H1 (cell line): ENCODE results near the gene PTS. TPM values are rescaled to one million over a fixed set of nuclear protein-coding genes. Genes with fewer than 3 reads are reported as not detected.

Experiments
- CTCF ChIA-PET: fragments of 300-600 bp; sonication (Branson Sonifier 250); formaldehyde crosslinking; loops from one replicate; lab custom pipeline; 2021; ENCODE audit not compliant: partially characterized antibody; lab: Charles Lee
- POLR2A ChIA-PET: fragments of 300-600 bp; sonication (Branson Sonifier 250); formaldehyde crosslinking; loops from one replicate; lab custom pipeline; 2021; ENCODE audit warnings: inconsistent platforms; ENCODE audit not compliant: partially characterized antibody; lab: Charles Lee
- DNase-seq, 2 experiments: peaks; one replicate each; pipeline versions ENCODE4 v3.0.0 to v3.0.0-alpha.2; 2010 to 2022; ENCODE audit warnings: low spot score in 2 of 2, low read depth in 1 of 2, mixed read lengths in 1 of 2
- FAIRE-seq: peaks from 2 replicates; lab custom pipeline; 2011; peaks lifted over from hg19 to GRCh38; lab: Jason Lieb, UNC
- H2AFZ ChIP-seq: 2 replicates; pipeline ENCODE4 v1.8.1; 2012; ENCODE audit warnings: low read length, inconsistent platforms
- H2AK5ac ChIP-seq: 2 replicates; pipeline ENCODE4 v1.6.1; 2013; ENCODE audit warnings: low read depth, low read length
- H2BK120ac ChIP-seq: replicated peaks from 2 replicates; pipeline ENCODE3; 2013; ENCODE audit warnings: low read depth, low read length, inconsistent platforms
- H2BK12ac ChIP-seq: 2 replicates; pipeline ENCODE4 v1.6.1; 2013; ENCODE audit warnings: low read depth, low read length
- H2BK15ac ChIP-seq: 2 replicates; pipeline ENCODE4 v1.6.1; 2013; ENCODE audit warnings: low read length
- H2BK20ac ChIP-seq: 2 replicates; pipeline ENCODE4 v1.6.1; 2013; ENCODE audit warnings: low read length
- H2BK5ac ChIP-seq: 2 replicates; pipeline ENCODE4 v1.6.1; 2013; ENCODE audit warnings: low read depth, low read length
- H3K14ac ChIP-seq: 2 replicates; pipeline ENCODE4 v1.6.1; 2013; ENCODE audit warnings: inconsistent platforms; ENCODE audit not compliant: insufficient read length
- H3K18ac ChIP-seq: 2 replicates; pipeline ENCODE4 v1.6.1; 2013; ENCODE audit warnings: low read length; ENCODE audit errors: extremely low read depth
- H3K23ac ChIP-seq: 2 replicates; pipeline ENCODE4 v1.6.1; 2013; ENCODE audit warnings: inconsistent platforms; ENCODE audit not compliant: insufficient read length
- H3K23me2 ChIP-seq: 2 replicates; pipeline ENCODE4 v1.6.1; 2013; ENCODE audit warnings: low read depth, low read length
- H3K27ac ChIP-seq: 2 replicates; pipeline ENCODE4 v1.6.1; 2011; ENCODE audit warnings: low read depth, low read length, inconsistent platforms
- H3K27me3 ChIP-seq, 4 experiments: replicated peaks in 1 of 4; 1 replicate in 1 of 4; 2 replicates in 3 of 4; pipeline versions ENCODE4 v1.6.1 to v1.8.1; 2011 to 2013; ENCODE audit warnings: low read length in 3 of 4, mild to moderate bottlenecking in 3 of 4, inconsistent platforms in 2 of 4, mixed read lengths in 2 of 4, moderate library complexity in 1 of 4; ENCODE audit not compliant: control insufficient read depth in 3 of 4, insufficient read depth in 3 of 4; ENCODE audit errors: extremely low read depth in 1 of 4
- H3K36me3 ChIP-seq, 4 experiments: 2 replicates each; pipeline versions ENCODE4 v1.6.1 to v1.8.1; 2011 to 2013; ENCODE audit warnings: mild to moderate bottlenecking in 4 of 4, low read length in 3 of 4, moderate library complexity in 2 of 4, control low read depth in 1 of 4, inconsistent platforms in 1 of 4; ENCODE audit not compliant: insufficient read depth in 4 of 4, control insufficient read depth in 2 of 4
- H3K4ac ChIP-seq: replicated peaks from 2 replicates; pipeline ENCODE3; 2013; ENCODE audit warnings: low read length, low read depth, mixed read lengths, inconsistent platforms; ENCODE audit not compliant: insufficient read length
- H3K4me1 ChIP-seq, 4 experiments: replicated peaks in 1 of 4; 1 replicate in 1 of 4; 2 replicates in 3 of 4; pipeline versions ENCODE4 v1.6.1 to v1.8.1; 2011 to 2013; ENCODE audit warnings: low read length in 3 of 4, inconsistent platforms in 2 of 4, mixed read lengths in 1 of 4; ENCODE audit not compliant: insufficient read depth in 4 of 4, control insufficient read depth in 3 of 4
- H3K4me2 ChIP-seq, 2 experiments: 2 replicates each; pipeline versions ENCODE4 v1.6.1 to v1.8.1; 2011 to 2013; ENCODE audit warnings: low read depth in 2 of 2, low read length in 2 of 2, control low read depth in 1 of 2, inconsistent platforms in 1 of 2, mild to moderate bottlenecking in 1 of 2; ENCODE audit not compliant: insufficient read depth in 1 of 2
- H3K4me3 ChIP-seq, 4 experiments: fragments of 200-600, 300-600 bp in 1 of 4; sonication (generic), shearing (Covaris generic), sonication (Bioruptor Twin) in 1 of 4; 2 replicates each; pipeline versions ENCODE4 v1.5.1 to v1.8.1; 2011 to 2016; ENCODE audit warnings: low read length in 4 of 4, low read depth in 3 of 4, control low read depth in 2 of 4, inconsistent platforms in 2 of 4, mild to moderate bottlenecking in 2 of 4, mixed read lengths in 1 of 4, moderate library complexity in 1 of 4; ENCODE audit not compliant: insufficient read depth in 2 of 4; ENCODE audit errors: extremely low read depth in 1 of 4
- H3K56ac ChIP-seq: replicated peaks from 2 replicates; pipeline ENCODE3; 2013; ENCODE audit warnings: low read depth, mild to moderate bottlenecking, mixed read lengths, low read length, inconsistent platforms; ENCODE audit not compliant: insufficient read length
- H3K79me1 ChIP-seq: 2 replicates; pipeline ENCODE4 v1.6.1; 2013; ENCODE audit warnings: low read depth, low read length, control low read depth
- H3K79me2 ChIP-seq, 2 experiments: 2 replicates each; pipeline versions ENCODE4 v1.6.1 to v1.8.1; 2012 to 2013; ENCODE audit warnings: low read length in 2 of 2, mild to moderate bottlenecking in 2 of 2, inconsistent platforms in 1 of 2; ENCODE audit not compliant: insufficient read depth in 2 of 2, control insufficient read depth in 1 of 2
- H3K9ac ChIP-seq, 4 experiments: replicated peaks in 1 of 4; 1 replicate in 1 of 4; 2 replicates in 3 of 4; pipeline versions ENCODE4 v1.6.1 to v1.8.1; 2011 to 2013; ENCODE audit warnings: low read depth in 3 of 4, low read length in 3 of 4, control low read depth in 2 of 4, mild to moderate bottlenecking in 2 of 4, moderate library complexity in 2 of 4, inconsistent platforms in 1 of 4; ENCODE audit errors: extremely low read depth in 1 of 4
- H3K9me3 ChIP-seq, 2 experiments: 2 replicates each; pipeline versions ENCODE4 v1.6.1 to v1.8.1; 2012 to 2013; ENCODE audit warnings: mild to moderate bottlenecking in 2 of 2, moderate library complexity in 2 of 2, control low read depth in 1 of 2, inconsistent platforms in 1 of 2, low read depth in 1 of 2, low read length in 1 of 2, mixed read lengths in 1 of 2; ENCODE audit not compliant: insufficient read depth in 2 of 2
- H4K20me1 ChIP-seq, 2 experiments: replicated peaks in 1 of 2; 2 replicates each; pipeline versions ENCODE3 to v1.8.1; 2011 to 2013; ENCODE audit warnings: inconsistent platforms in 2 of 2, low read length in 2 of 2, mild to moderate bottlenecking in 1 of 2; ENCODE audit not compliant: insufficient read depth in 2 of 2, control insufficient read depth in 1 of 2
- H4K5ac ChIP-seq: 2 replicates; pipeline ENCODE4 v1.6.1; 2013; ENCODE audit warnings: low read length, low read depth, mixed read lengths, inconsistent platforms; ENCODE audit not compliant: insufficient read length
- H4K8ac ChIP-seq: 2 replicates; pipeline ENCODE4 v1.8.0; 2013; ENCODE audit warnings: mild to moderate bottlenecking, moderate library complexity, low read length, inconsistent platforms; ENCODE audit not compliant: insufficient read depth; ENCODE audit errors: extremely low read depth
- H4K91ac ChIP-seq: replicated peaks from 2 replicates; pipeline ENCODE3; 2013; ENCODE audit warnings: low read length, mixed read lengths, inconsistent platforms; ENCODE audit not compliant: insufficient read length
- ASH2L ChIP-seq: fragments of 200-600, 300-600 bp; sonication (generic); IDR thresholded peaks from one replicate; pipeline ENCODE4 v1.7.1; 2017; ENCODE audit warnings: low read length
- JUN ChIP-seq: IDR thresholded peaks from 2 replicates; pipeline ENCODE4 v1.6.1; 2011; ENCODE audit warnings: low read depth, mild to moderate bottlenecking, improper control_type of control experiment, low read length
- KDM4A ChIP-seq: IDR thresholded peaks from one replicate; pipeline ENCODE4 v1.7.1; 2012; ENCODE audit warnings: low read depth, mild to moderate bottlenecking, moderate library complexity, low read length, inconsistent platforms; ENCODE audit not compliant: severe bottlenecking
- RBBP5 ChIP-seq: IDR thresholded peaks from 2 replicates; pipeline ENCODE4 v1.7.1; 2012; ENCODE audit warnings: low read depth, mild to moderate bottlenecking, inconsistent platforms, low read length, moderate library complexity, borderline replicate concordance
- RNF2 ChIP-seq: fragments of 200-900, 300-1000 bp; sonication (generic); IDR thresholded peaks from 2 replicates; pipeline ENCODE4 v1.7.1; 2016; ENCODE audit warnings: borderline replicate concordance, low read depth, mild to moderate bottlenecking, antibody characterized with exemption, low read length; ENCODE audit not compliant: poor library complexity, severe bottlenecking; ENCODE audit errors: missing control alignments
- RXRA ChIP-seq: IDR thresholded peaks from 2 replicates; pipeline ENCODE4 v1.6.1; 2011; ENCODE audit warnings: low read depth, mild to moderate bottlenecking, low read length, moderate library complexity; ENCODE audit not compliant: insufficient read depth
- TBP ChIP-seq: IDR thresholded peaks from 2 replicates; pipeline ENCODE4 v1.6.1; 2011; ENCODE audit warnings: low read depth, low read length, improper control_type of control experiment
- WGBS, 2 experiments: shearing (Covaris generic) in 1 of 2; methylation state at CpG; one replicate each; pipeline versions ENCODE4 v1.1.6 to v1.1.7; 2013 to 2015; ENCODE audit warnings: low lambda C conversion rate in 2 of 2, mixed read lengths in 2 of 2, inconsistent platforms in 1 of 2, low coverage in 1 of 2, missing lambda C conversion rate in 1 of 2; ENCODE audit not compliant: insufficient replicate concordance in 2 of 2, insufficient coverage in 1 of 2, insufficient read length in 1 of 2; ENCODE audit errors: extremely low coverage in 1 of 2, missing lambda C conversion rate in 1 of 2; 5-methylcytosine and 5-hydroxymethylcytosine counted together
- long read RNA-seq, 2 experiments: library from RNA in 1 of 2; library from capped mRNA in 1 of 2; stranded (forward); transcript quantifications; one replicate each; pipeline ENCODE4 v2.0.0, GENCODE V29; 2021; ENCODE audit warnings: inconsistent platforms in 1 of 2
- polyA minus RNA-seq, 3 experiments: library from RNA; depleted of rRNA, polyadenylated mRNA; stranded (reverse); fragments of >200 nt; gene quantifications; 1 replicate in 2 of 3; 2 replicates in 1 of 3; pipeline ENCODE4 v1.2.3, GENCODE V29; 2011
- polyA plus RNA-seq, 7 experiments: library from polyadenylated mRNA; depleted of rRNA in 3 of 7; stranded (reverse) in 5 of 7; unstranded in 2 of 7; fragments of >200 nt in 5 of 7; fragments of 200-250 nt in 2 of 7; gene quantifications; 1 replicate in 5 of 7; 2 replicates in 1 of 7; 4 replicates in 1 of 7; pipeline versions ENCODE4 v1.2.1 to v1.2.3, GENCODE V29; 2011 to 2013; ENCODE audit warnings: missing spikeins in 2 of 7, mixed read lengths in 2 of 7
- total RNA-seq: library from RNA; stranded (reverse); fragmentation: NEBNext Ultra II Directional; extraction: Animal tissue kit (Norgen Biotek cat#: 25700); gene quantifications from 2 replicates; pipeline ENCODE4 v1.2.1, GENCODE V29; 2021

The PTS gene
- total RNA-seq: 25.5 and 25.9 TPM in 2 replicates
- polyA plus RNA-seq (2011; rRNA removed): 11.6 and 18.3 TPM in 2 replicates
- 23.2 TPM for polyA plus RNA-seq (2011; cell fraction: cytosol; rRNA removed)
- polyA plus RNA-seq (2011; cell fraction: nucleus; rRNA removed): 6.1 TPM
- 14.8 to 24.2 TPM (median 16.3 TPM) in 4 replicates for polyA plus RNA-seq (2012, experiment 1 of 2)
- 20.5 TPM for polyA plus RNA-seq (2012, experiment 2 of 2)
- polyA plus RNA-seq (2013, experiment 1 of 2): 31.5 TPM
- 30.7 TPM for polyA plus RNA-seq (2013, experiment 2 of 2)
- polyA minus RNA-seq (2011; rRNA and poly(A)+ RNA removed): 3.2 and 6.6 TPM in 2 replicates
- polyA minus RNA-seq (2011; cell fraction: cytosol; rRNA and poly(A)+ RNA removed): 9.0 TPM
- 15.9 TPM for polyA minus RNA-seq (2011; cell fraction: nucleus; rRNA and poly(A)+ RNA removed)
- long read RNA-seq, experiment 1, transcript PTS-201 (6 exons, 935 nt): major isoform, 10 of 16 reads
- long read RNA-seq, experiment 1, partial matches to known transcripts: 3 of 16 reads
- long read RNA-seq, experiment 1, other reads (novel, unspliced or antisense): 3 of 16 reads
- long read RNA-seq, experiment 2, transcript PTS-201 (6 exons, 935 nt): major isoform, 22 of 24 reads
- long read RNA-seq, experiment 2, partial matches to known transcripts: 1 of 24 reads
- long read RNA-seq, experiment 2, other reads (novel, unspliced or antisense): 1 of 24 reads

- FAIRE-seq: no peak
- H4K5ac ChIP-seq: peak within 1 kb of the TSS; percentile 99
- H2BK12ac ChIP-seq: peak within 1 kb of the TSS; percentile 97; the same call in 1 of the 2 replicates
- no peak for TF ChIP-seq RXRA
- TF ChIP-seq ASH2L: peak; percentile 83
- no peak for TF ChIP-seq JUN
- peak; percentile 90; the same call in 1 of the 2 replicates for TF ChIP-seq RBBP5
- peak; percentile 39; the same call in 1 of the 2 replicates for TF ChIP-seq TBP
- TF ChIP-seq RNF2: no peak
- TF ChIP-seq KDM4A: peak; percentile 95
These were observed at the start of gene PTS for GRCh38 chr11:112226062-112226830. Gene PTS (plus strand): TSS chr11:112226428. CDS start chr11:112226444, 16 bp downstream.

More at GRCh38 chr11:112226062-112226830, at the start of gene PTS:
- Histone ChIP-seq H3K27ac (peak within 1 kb of the TSS; percentile 91), H3K36me3 (peaks cover 0 to 24% (median 9%) of the 10 kb centered on the region in 4 experiments; a peak in 4 of 8 replicates), H2BK5ac (peak within 1 kb of the TSS; percentile 99), H3K4me3 (peak within 1 kb of the TSS; percentile 79 to 89 (median 86)), H3K4me2 (peak within 1 kb of the TSS; percentile 90 to 98), H3K4me1 (no peaks in the 10 kb centered on the region; a peak in 1 of 7 replicates), H3K9ac (peak within 1 kb of the TSS; percentile 77 to 90 (median 88)), H3K9me3 (no peaks in the 10 kb centered on the region), H2AFZ (peak within 1 kb of the TSS; percentile 89), H4K8ac (peak within 1 kb of the TSS; percentile 87; the same call in 1 of the 2 replicates), H3K23me2 (peaks cover 8% of the 10 kb centered on the region), H2BK20ac (no peak within 1 kb of the TSS), H3K27me3 (0 out of 7 replicates have a peak, but pooled peaks cover 0 to 4% (median under 1%) of the 10 kb centered on the region in 4 experiments), H3K14ac (no peak within 1 kb of the TSS), H4K20me1 (no peaks in the 10 kb centered on the region), H2BK120ac (no peak within 1 kb of the TSS), H2AK5ac (no peak within 1 kb of the TSS), H3K56ac (peak within 1 kb of the TSS; percentile 90), H4K91ac (peak within 1 kb of the TSS; percentile 100), H3K23ac (no peak within 1 kb of the TSS), H3K79me1 (no peaks in the 10 kb centered on the region; the same call in 1 of the 2 replicates), H2BK15ac (peak within 1 kb of the TSS; percentile 99; the same call in 1 of the 2 replicates), H3K4ac (peak within 1 kb of the TSS; percentile 91), H3K79me2 (peaks cover 0 to 22% of the 10 kb centered on the region in 2 experiments; a peak in 2 of 4 replicates), H3K18ac (peak within 1 kb of the TSS; percentile 100)
- ChIA-PET POLR2A (interaction anchor here (1.0 to 1.7 kb wide), 4 partner anchors 10 to 51 kb away, joined by 3 to 5 read pairs (median 4); no protein-coding TSS in a partner anchor), CTCF (interaction anchor here (0.7 to 1.9 kb wide), 6 partner anchors 38 to 1500 kb away, joined by 3 to 15 read pairs (median 3); no protein-coding TSS in a partner anchor)
- peak; percentile 39 to 82 for DNase-seq
- WGBS, 2 experiments: 2% methylated on average over 43 of the region's 70 CpGs; no CpG with 5 or more reads in 1 of the 2 experiments
